Ectodermal cell (in vitro differentiated cells): Measurements from ENCODE around the gene ZDHHC14.

Experiments
- H3K27ac ChIP-seq: 2 replicates; pipeline ENCODE4 v1.7.0; 2013; ENCODE audit warnings: mild to moderate bottlenecking, low read depth, low read length; ENCODE audit not compliant: insufficient read depth, poor library complexity, severe bottlenecking
- H3K27me3 ChIP-seq: 2 replicates; pipeline ENCODE4 v1.7.0; 2013; ENCODE audit warnings: mild to moderate bottlenecking, low read length; ENCODE audit not compliant: insufficient read depth, control insufficient read depth, poor library complexity, severe bottlenecking
- H3K36me3 ChIP-seq: one replicate; pipeline ENCODE4 v1.7.0; 2013; ENCODE audit warnings: low read length; ENCODE audit not compliant: control insufficient read depth, insufficient read depth
- H3K4me1 ChIP-seq: one replicate; pipeline ENCODE4 v1.7.0; 2013; ENCODE audit warnings: low read length; ENCODE audit not compliant: control insufficient read depth, insufficient read depth
- H3K4me3 ChIP-seq: 2 replicates; pipeline ENCODE4 v1.7.0; 2013; ENCODE audit warnings: low read depth, low read length, control low read depth; ENCODE audit not compliant: insufficient read depth
- H3K9me3 ChIP-seq: 2 replicates; pipeline ENCODE4 v1.7.0; 2013; ENCODE audit warnings: mild to moderate bottlenecking, low read length, moderate library complexity; ENCODE audit not compliant: control insufficient read depth
- WGBS, 2 experiments: methylation state at CpG; one replicate each; pipeline ENCODE4 v1.1.7; 2013; ENCODE audit warnings: missing lambda C conversion rate in 2 of 2; 5-methylcytosine and 5-hydroxymethylcytosine counted together

The ZDHHC14 gene

DNA sequence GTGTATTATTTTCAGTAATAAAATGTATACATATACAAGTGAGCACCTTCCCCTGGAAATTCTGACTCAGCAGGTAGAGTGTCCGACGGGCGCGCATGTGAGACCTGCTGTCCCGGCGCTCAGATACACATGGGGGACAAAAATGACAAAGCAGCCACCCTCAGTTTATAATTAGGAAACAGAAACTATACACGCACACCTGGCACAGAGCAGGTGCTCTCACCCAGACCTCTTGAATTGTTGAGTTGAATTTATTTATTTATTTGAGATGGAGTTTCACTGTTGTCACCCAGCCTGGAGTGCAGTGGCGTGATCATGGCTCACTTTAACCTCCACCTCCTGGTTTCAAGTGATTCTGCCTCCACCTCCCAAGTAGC lies 180.4 kb downstream of the ZDHHC14 start:
- H3K36me3 ChIP-seq: no peaks in the 10 kb centered on the region
- no peak overlapping the region for H3K27ac ChIP-seq
- H3K4me3 ChIP-seq: no peak overlapping the region
- 96 to 97% methylated on average over 8 of the region's 8 CpGs for WGBS, 2 experiments
- H3K4me1 ChIP-seq: peaks cover 8% of the 10 kb centered on the region
- H3K9me3 ChIP-seq: no peaks in the 10 kb centered on the region
- H3K27me3 ChIP-seq: no peaks in the 10 kb centered on the region

DNA sequence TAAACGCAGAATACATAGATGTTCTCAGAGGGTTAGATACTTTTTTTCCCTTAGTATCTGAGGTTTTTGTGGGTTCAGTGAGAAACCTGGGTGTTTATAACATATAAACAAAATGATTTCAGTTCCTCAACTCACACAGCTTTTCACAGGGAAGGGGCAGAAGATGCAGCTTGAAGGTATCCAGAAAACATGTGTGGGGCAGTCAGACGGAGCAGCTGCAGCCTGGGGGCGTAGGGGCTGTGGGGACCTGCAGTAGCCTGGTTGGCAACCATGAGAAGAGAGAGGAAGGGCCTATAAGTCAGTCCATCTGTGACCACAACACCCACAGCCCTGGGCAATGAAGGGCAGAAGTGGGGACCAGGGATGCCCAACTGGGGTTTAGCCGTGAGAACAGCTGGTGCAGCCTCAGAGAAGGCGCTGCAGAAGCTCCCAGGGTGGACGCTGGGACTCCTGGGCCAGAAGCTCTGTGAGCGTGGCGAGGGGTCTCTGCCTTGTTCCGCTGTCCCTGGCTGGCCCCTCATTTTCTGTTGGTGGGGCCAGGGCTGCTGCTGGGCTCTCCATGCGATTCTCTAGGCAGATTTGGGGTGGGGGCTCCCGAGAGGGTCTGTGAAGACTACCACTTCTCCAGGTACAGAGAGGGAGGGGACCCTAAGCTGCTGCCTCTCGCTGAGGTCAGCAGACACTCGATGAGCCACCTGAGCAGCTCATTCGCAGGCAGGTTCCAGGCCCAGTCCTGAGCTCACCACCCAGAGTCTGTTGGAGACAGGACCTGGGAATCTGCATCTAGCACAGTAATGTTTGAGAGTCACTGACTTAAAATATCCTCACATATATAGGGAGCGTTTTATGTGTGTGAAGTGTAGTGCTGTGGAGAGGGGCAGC lies 181.2 kb downstream of the ZDHHC14 start:
- Histone ChIP-seq H3K36me3 (no peaks in the 10 kb centered on the region), H3K4me3 (no peak overlapping the region), H3K9me3 (no peaks in the 10 kb centered on the region), H3K27ac (no peak overlapping the region), H3K4me1 (peaks cover 8% of the 10 kb centered on the region), H3K27me3 (no peaks in the 10 kb centered on the region)
- WGBS, 2 experiments: 94 to 95% methylated on average over 15 of the region's 15 CpGs

DNA sequence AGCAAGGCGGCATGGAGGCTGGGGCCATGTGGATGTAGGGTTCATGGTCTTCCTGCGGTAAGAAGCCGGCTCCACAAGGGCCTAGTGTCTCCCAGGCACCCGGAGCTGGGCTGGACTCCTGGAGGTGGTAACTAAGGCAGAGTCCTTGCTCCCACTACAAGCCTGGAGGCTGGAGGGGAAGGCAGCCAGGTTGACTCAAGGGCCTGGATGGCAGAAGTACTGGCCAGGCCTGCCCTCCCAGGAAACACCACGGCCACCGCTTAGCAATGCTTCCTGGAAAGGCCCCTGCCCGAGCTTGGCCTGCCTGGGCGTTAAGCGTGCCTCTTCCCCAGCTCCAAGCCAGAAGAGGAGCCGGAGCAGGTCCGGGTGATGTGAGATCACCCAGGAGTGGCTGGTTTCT lies 182.0 kb downstream of the ZDHHC14 start:
- Histone ChIP-seq H3K4me1 (peaks cover 8% of the 10 kb centered on the region), H3K27me3 (no peaks in the 10 kb centered on the region), H3K36me3 (no peaks in the 10 kb centered on the region), H3K27ac (no peak overlapping the region), H3K9me3 (no peaks in the 10 kb centered on the region), H3K4me3 (no peak overlapping the region)
- WGBS, 2 experiments: 88% methylated on average over 11 of the region's 11 CpGs

DNA sequence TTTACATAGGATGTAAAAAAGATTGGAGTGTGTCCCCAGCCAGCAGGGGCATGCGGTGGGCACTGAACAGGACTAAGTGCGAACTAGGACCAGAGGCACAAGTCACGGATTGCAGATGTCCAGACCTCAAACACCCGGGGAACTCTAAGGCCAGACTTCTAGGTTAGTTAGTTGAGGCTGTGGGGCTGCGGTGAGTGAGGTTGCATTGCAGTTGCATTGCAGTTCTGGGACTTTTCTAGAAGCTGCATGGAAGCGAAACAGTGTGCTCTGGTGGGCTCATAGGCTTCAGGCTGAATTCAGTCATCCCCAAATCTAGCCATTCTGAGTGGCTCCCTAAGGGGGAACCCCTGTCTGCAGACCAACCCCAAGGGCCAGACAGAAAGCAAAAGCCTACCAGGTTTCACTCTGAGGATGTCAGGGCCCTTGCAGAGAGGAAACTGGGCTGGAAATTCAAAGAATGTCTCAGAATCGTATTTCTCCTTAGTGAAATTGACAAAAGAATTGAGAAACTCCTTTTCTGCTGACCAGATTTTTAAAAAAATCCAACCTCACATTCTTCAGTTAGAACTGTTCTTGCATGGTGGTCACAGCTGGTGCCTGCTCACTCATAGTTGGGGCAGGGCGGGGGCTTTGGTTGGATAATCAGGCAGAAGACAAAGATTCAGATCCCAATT lies 182.8 kb downstream of the ZDHHC14 start:
- H3K36me3 ChIP-seq: no peaks in the 10 kb centered on the region
- 91 to 93% methylated on average over 8 of the region's 8 CpGs for WGBS, 2 experiments

DNA sequence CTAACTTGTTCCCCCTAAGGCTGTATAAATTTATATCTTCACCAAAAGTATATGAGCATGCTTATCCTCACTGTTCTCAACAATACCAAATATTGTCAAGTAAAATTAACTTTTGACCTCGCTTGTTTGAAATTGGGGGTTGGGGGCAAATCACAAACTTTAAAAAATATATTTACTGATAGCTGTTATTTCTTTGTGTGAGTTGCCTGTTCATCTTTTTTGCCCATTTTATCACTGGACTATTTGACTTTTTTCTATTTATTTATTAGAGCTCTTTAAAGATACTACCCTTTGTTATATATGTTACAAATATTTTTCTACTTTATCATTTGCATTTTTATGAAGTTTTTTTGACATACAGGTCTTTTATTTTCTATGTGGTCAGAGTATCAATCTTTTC lies 187.7 kb downstream of the ZDHHC14 start:
- no peak overlapping the region for H3K4me3 ChIP-seq
- H3K9me3 ChIP-seq: no peaks in the 10 kb centered on the region
- H3K27ac ChIP-seq: no peak overlapping the region
- 100% methylated on average over 1 of the region's 1 CpG; no CpG with 5 or more reads in 1 of the 2 experiments for WGBS, 2 experiments
- H3K4me1 ChIP-seq: no peaks in the 10 kb centered on the region
- no peaks in the 10 kb centered on the region for H3K36me3 ChIP-seq
- H3K27me3 ChIP-seq: no peaks in the 10 kb centered on the region

More for the DNA sequence above, 182.8 kb downstream of the ZDHHC14 start:
- Histone ChIP-seq H3K4me3 (no peak overlapping the region), H3K27me3 (no peaks in the 10 kb centered on the region), H3K4me1 (peaks cover 4% of the 10 kb centered on the region), H3K9me3 (no peaks in the 10 kb centered on the region), H3K27ac (no peak overlapping the region)

DNA sequence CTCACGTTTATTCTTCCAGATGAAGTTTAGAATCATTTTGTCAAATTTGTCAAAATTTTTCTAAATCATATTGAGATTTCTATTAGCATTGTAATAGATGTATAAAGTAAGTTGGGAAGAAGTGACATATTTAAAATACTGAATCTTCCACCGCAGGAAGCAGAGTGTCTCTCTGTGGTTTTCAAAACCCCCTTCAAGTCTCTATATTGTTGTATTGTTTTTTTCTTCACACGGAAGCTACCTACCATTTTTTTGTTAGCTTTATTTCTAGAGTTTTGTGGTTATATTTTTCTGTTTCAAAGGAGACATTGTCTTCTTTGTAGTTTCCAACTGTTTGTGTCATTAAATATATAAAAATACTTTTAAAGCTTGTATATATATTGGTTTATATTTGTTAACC lies 188.6 kb downstream of the ZDHHC14 start:
- Histone ChIP-seq H3K36me3 (no peaks in the 10 kb centered on the region), H3K9me3 (no peaks in the 10 kb centered on the region), H3K27ac (no peak overlapping the region), H3K27me3 (no peaks in the 10 kb centered on the region), H3K4me3 (no peak overlapping the region), H3K4me1 (no peaks in the 10 kb centered on the region)
- 79% methylated on average over 2 of the region's 3 CpGs; no CpG with 5 or more reads in 1 of the 2 experiments for WGBS, 2 experiments

DNA sequence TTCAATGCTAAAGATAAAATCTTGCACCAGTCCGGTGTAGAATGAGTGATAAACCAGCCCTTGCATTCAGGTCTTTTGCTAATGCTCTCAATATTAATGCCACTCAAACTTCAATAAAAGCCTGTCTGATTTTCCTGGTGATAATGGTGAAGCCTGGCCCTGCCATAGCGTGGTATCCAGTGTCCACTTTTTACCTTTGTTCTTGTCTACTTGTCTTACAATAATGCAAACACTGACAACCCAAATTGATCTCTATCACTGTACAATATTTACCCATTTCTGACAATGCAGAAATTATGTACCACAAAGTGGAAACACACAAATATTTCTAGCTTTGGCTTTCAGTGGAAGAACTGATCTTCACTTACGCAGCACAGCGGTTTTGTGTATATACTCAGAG lies 189.1 kb downstream of the ZDHHC14 start:
- no peaks in the 10 kb centered on the region for H3K4me1 ChIP-seq
- 95% methylated on average over 4 of the region's 4 CpGs for WGBS, 2 experiments
- H3K4me3 ChIP-seq: no peak overlapping the region
- no peaks in the 10 kb centered on the region for H3K27me3 ChIP-seq
- no peaks in the 10 kb centered on the region for H3K36me3 ChIP-seq
- no peak overlapping the region for H3K27ac ChIP-seq
- H3K9me3 ChIP-seq: no peaks in the 10 kb centered on the region

DNA sequence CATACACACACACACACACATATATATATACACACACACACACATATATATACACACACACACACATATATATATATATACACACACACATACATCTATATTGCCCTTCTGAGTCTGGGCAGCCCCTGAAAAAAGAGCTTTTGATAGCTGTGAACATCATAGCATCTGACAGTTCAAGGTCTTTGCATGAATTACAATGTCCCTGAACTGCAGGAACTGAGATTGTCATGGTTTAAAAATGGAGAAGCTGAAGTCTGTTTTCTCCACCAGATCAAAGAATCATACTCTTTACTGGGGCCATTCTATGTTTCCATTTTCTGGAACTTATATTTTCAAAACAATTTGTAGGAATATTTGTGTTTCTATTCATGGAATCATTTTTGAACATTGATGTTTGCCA lies 189.8 kb downstream of the ZDHHC14 start:
- H3K27me3 ChIP-seq: no peaks in the 10 kb centered on the region
- H3K4me1 ChIP-seq: no peaks in the 10 kb centered on the region
- no peaks in the 10 kb centered on the region for H3K9me3 ChIP-seq
- no peaks in the 10 kb centered on the region for H3K36me3 ChIP-seq
- no peak overlapping the region for H3K4me3 ChIP-seq
- no peak overlapping the region for H3K27ac ChIP-seq

DNA sequence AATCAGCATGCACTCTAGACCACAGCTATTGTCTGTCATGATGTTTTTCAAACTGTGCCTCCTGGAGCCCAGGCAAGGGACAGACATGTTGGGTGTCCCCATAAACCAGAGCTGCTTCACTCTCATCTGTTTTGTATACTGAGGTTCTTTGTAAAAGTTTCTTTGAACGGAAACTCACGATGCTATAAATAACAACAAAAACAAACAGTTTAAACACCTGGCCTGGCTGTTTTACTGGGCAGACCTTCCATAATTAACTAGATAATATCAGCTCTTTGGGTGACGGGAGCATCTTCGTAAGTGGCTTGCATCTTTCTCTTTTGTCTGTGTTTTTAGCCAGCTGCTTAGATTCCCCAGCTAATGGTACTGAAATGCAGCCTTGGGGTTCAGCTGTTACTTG lies 190.3 kb downstream of the ZDHHC14 start:
- Histone ChIP-seq H3K4me3 (no peak overlapping the region), H3K27me3 (no peaks in the 10 kb centered on the region), H3K27ac (no peak overlapping the region), H3K4me1 (no peaks in the 10 kb centered on the region), H3K9me3 (no peaks in the 10 kb centered on the region), H3K36me3 (no peaks in the 10 kb centered on the region)
- 90 to 92% methylated on average over 4 of the region's 4 CpGs for WGBS, 2 experiments

DNA sequence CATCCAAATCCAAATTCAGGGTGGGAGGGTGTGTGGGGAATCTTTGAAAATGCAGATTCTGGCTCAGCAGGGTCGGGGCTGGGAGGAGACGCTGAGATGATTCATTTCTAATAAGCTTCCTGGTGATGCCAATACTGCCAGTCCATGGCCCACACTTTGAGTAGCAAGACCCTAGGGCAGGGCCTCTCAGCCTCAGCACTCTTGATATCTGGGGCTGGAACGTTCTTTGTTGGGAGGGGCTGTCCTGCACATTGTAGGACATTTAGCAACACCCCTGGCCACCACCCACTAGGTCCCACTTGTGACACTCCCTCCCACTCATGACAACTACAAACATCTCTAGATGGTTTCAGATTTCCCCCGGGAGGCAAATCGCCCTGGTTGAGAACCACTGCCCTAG lies 191.0 kb downstream of the ZDHHC14 start:
- Histone ChIP-seq H3K4me1 (no peaks in the 10 kb centered on the region), H3K27ac (no peak overlapping the region), H3K27me3 (no peaks in the 10 kb centered on the region), H3K36me3 (no peaks in the 10 kb centered on the region), H3K4me3 (no peak overlapping the region), H3K9me3 (no peaks in the 10 kb centered on the region)
- 87 to 94% methylated on average over 5 of the region's 5 CpGs for WGBS, 2 experiments
